ENCODE results near the gene SCP2D1.

DNA sequence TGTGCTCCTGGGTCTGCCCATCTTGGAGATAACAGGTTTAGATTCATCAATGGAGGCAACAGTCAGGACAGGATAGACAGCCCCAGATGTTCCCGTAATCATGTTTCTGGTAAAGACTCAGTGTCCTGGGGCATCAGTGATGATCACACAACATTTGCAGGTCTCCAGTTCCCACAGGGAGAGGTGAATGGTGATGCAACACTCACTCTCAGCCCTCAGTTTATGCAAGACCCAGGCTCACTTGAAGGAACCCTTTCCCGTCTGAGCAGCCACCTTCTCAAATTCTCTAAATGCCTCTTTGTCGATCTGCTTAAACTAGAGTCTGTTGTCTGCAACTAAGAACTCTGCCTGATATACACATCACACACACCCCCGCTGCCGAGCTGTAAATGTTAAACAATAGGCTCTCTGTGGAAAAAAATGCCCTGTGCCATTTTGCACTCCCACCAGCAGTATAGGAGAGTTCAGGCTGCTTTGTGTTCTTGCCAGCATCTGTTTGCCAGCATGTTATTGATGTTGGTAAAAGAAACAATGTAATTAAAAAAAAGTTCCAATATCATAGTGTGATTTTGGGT lies 30.1 kb upstream of the SCP2D1 start:
- TF ChIP-seq JUND (IDR thresholded peaks at IDR 0.05) (no peak), TEAD4 (IDR thresholded peaks at IDR 0.05; ENCODE audit: borderline replicate concordance, insufficient read depth) (no peak), SMC3 (IDR thresholded peaks at IDR 0.05; ENCODE audit: low read depth, low read length) (no peak)
- TF ChIP-seq, protein P1, sequence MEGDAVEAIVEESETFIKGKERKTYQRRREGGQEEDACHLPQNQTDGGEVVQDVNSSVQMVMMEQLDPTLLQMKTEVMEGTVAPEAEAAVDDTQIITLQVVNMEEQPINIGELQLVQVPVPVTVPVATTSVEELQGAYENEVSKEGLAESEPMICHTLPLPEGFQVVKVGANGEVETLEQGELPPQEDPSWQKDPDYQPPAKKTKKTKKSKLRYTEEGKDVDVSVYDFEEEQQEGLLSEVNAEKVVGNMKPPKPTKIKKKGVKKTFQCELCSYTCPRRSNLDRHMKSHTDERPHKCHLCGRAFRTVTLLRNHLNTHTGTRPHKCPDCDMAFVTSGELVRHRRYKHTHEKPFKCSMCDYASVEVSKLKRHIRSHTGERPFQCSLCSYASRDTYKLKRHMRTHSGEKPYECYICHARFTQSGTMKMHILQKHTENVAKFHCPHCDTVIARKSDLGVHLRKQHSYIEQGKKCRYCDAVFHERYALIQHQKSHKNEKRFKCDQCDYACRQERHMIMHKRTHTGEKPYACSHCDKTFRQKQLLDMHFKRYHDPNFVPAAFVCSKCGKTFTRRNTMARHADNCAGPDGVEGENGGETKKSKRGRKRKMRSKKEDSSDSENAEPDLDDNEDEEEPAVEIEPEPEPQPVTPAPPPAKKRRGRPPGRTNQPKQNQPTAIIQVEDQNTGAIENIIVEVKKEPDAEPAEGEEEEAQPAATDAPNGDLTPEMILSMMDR (IDR thresholded peaks at IDR 0.05): no peak
